Right atrium auricular region (tissue), 2 donors: ENCODE results near the gene ELMO3. TPM values are rescaled to one million over a fixed set of nuclear protein-coding genes. Genes with fewer than 3 reads are reported as not detected.

Experiments used
- DNase-seq: peaks from one replicate; pipeline ENCODE4 v3.0.0-alpha.2; 2019; ENCODE audit warnings: low spot score
- H3K27ac ChIP-seq, 2 donors: fragments of 200-600 bp; sonication (generic); 1 replicate in 1 of 2; 2 replicates in 1 of 2; pipeline ENCODE4 v1.5.1; 2016 to 2019
- H3K27me3 ChIP-seq, 2 donors: fragments of 200-600 bp; sonication (generic); one replicate each; pipeline versions ENCODE4 v1.5.1 to v1.6.0; 2017 to 2019
- H3K36me3 ChIP-seq: fragments of 200-600 bp; sonication (generic); one replicate; pipeline ENCODE4 v1.5.1; 2016
- H3K4me1 ChIP-seq, 2 donors: fragments of 200-600 bp; sonication (generic); one replicate each; pipeline versions ENCODE4 v1.5.1 to v1.6.0; 2017 to 2019
- H3K4me3 ChIP-seq, 2 donors: fragments of 200-600 bp; sonication (generic); 1 replicate in 1 of 2; 2 replicates in 1 of 2; pipeline ENCODE4 v1.5.1; 2017 to 2019; ENCODE audit warnings: mild to moderate bottlenecking in 1 of 2, moderate library complexity in 1 of 2
- H3K9me3 ChIP-seq, 2 donors: fragments of 200-600 bp; sonication (generic); one replicate each; pipeline ENCODE4 v1.5.1; 2019
- total RNA-seq, 2 donors: library from RNA; depleted of rRNA; stranded (reverse); fragments of >200 nt; gene quantifications; one replicate each; pipeline ENCODE4 v1.1.0, GENCODE V29; 2016
- TF ChIP-seq, protein P1 (sequence below), 2 donors: fragments of 200-600 bp; sonication (generic); IDR thresholded peaks; one replicate each; pipeline ENCODE4 v1.5.1; 2019; ENCODE audit warnings: antibody characterized with exemption in 2 of 2

ELMO3 gene
- total RNA-seq, 2 donors from 2014 or later, result 0.37 to 2.2 TPM

DNA sequence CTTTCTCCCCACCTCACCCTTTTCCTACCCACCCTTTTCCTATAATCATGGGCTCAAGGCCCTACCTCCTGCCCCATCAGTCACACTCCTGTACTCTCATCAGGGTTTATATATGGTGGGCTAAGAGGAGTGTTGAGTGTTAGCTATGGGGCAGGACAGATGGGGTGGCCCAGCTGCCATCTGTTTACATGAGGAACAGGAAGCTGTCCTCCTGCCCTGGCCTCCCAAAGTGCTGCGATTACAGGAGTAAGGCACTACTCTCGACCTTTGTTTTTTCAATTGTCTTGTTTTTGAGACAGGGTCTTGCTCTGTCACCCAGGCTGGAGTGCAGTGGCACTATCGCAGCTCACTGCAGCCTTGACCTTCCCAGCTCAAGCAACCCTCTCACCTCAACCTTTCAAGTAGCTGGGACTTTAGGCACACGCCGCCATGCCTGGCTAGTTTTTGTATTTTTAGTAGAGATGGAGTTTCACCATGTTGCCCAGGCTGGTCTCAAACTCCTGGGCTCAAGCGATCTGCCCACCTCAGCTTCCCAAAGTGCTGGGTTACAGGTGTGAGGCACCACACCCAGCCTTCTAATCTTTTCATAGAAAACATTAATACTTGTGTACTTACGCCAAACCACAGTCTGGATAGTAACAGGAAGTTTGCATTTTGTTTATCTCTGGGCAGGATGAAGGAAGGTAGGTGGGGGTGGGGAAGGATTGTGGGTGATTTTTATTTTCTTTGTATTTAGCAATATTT is 40.9 kb upstream of the ELMO3 start:
- no peak overlapping the region for H3K27ac ChIP-seq
- H3K4me3 ChIP-seq, result no peak overlapping the region

DNA sequence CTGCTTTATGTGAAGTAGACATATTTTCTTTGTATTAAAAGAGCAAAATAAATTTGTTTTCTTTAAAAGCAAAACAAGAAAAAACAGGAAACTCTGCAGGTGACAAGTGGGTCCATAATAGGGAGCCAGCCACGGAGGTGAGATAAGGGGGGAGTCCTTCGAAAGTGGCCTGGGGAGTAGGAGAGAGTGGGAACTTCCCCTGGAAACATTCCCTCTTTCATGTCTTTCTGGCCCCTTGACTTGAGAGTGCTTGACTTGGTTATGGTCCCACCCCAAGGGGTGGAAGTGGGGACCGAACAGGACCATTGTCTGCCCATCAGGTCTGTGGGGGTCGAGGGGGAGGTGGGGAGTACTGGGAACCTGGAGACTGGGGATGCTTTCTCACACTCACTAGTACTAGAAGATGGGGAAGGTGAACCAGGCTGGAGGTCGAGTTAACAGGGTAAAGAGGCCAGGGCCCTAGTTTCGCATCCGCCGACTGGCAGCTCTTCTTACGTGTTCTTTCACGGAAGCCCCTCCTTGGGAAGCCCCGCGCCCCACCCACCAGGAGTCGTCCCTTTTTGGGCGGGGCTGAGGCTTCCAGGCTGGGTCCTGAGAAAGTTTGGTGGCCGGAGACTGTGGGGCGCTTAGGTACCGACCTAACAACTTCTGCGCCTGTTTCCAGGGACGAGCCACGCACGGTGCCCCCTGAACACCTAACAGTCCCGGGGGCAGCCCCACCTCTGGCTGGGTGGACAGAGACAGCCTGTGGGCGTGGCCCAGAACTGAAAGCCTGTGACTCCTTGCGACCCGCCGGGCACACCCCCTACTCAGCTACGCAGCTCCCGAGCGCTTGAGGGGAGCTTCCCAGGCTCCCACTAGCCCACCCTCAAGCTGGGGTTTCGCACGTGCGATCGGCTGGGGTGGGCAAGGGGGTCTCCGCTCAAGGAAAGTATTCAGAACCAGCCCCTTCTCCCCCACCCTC is 40.0 kb upstream of the ELMO3 start:
- no peak for DNase-seq
- peaks cover 0 to 53% of the 10 kb centered on the region in 2 donors for H3K4me1 ChIP-seq
- no peaks in the 10 kb centered on the region for H3K9me3 ChIP-seq
- H3K4me3 ChIP-seq, result peak overlapping the region; percentile 86 to 96
- H3K27me3 ChIP-seq, result no peaks in the 10 kb centered on the region
- H3K36me3 ChIP-seq, result no peaks in the 10 kb centered on the region
- H3K27ac ChIP-seq, result peak overlapping the region; percentile 79 to 90
- TF ChIP-seq, protein P1, sequence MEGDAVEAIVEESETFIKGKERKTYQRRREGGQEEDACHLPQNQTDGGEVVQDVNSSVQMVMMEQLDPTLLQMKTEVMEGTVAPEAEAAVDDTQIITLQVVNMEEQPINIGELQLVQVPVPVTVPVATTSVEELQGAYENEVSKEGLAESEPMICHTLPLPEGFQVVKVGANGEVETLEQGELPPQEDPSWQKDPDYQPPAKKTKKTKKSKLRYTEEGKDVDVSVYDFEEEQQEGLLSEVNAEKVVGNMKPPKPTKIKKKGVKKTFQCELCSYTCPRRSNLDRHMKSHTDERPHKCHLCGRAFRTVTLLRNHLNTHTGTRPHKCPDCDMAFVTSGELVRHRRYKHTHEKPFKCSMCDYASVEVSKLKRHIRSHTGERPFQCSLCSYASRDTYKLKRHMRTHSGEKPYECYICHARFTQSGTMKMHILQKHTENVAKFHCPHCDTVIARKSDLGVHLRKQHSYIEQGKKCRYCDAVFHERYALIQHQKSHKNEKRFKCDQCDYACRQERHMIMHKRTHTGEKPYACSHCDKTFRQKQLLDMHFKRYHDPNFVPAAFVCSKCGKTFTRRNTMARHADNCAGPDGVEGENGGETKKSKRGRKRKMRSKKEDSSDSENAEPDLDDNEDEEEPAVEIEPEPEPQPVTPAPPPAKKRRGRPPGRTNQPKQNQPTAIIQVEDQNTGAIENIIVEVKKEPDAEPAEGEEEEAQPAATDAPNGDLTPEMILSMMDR (IDR thresholded peaks at IDR 0.05), result no peak

More for the DNA sequence above, 40.9 kb upstream of the ELMO3 start:
- TF ChIP-seq, protein P1 (IDR thresholded peaks at IDR 0.05), result no peak
- no peak for DNase-seq
- no peaks in the 10 kb centered on the region for H3K9me3 ChIP-seq
- peaks cover 0 to 45% of the 10 kb centered on the region in 2 donors for H3K4me1 ChIP-seq
- H3K27me3 ChIP-seq, result no peaks in the 10 kb centered on the region
- no peaks in the 10 kb centered on the region for H3K36me3 ChIP-seq

DNA sequence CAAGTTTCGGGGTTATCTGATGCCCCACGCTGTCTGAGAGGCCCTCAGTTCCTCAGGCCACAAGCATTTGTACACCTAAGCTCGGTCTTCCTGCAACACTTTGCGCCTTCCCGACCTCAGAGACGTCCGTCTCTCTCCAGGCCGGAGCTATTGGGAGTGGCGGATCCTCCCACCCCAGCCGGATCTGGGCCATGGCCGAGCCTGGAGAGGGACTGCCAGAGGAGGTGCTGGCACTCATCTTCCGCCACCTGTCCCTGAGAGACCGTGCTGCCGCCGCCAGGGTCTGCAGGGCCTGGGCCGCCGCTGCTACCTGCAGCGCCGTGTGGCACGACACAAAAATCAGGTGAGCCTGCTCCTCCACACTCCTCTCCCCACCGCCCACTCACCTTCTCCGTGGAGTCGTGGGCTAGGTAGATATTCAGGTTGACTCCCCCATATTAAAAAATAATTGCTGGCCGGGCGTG is 37.3 kb upstream of the ELMO3 start:
- Histone ChIP-seq H3K4me1 (peaks cover 0 to 62% of the 10 kb centered on the region in 2 donors), H3K4me3 (peak overlapping the region in 1 of 2 donors; percentile 96), H3K36me3 (no peaks in the 10 kb centered on the region), H3K9me3 (no peaks in the 10 kb centered on the region), H3K27me3 (no peaks in the 10 kb centered on the region), H3K27ac (peak overlapping the region; percentile 79 to 90)
- DNase-seq, result no peak
- TF ChIP-seq, protein P1 (IDR thresholded peaks at IDR 0.05), result no peak

DNA sequence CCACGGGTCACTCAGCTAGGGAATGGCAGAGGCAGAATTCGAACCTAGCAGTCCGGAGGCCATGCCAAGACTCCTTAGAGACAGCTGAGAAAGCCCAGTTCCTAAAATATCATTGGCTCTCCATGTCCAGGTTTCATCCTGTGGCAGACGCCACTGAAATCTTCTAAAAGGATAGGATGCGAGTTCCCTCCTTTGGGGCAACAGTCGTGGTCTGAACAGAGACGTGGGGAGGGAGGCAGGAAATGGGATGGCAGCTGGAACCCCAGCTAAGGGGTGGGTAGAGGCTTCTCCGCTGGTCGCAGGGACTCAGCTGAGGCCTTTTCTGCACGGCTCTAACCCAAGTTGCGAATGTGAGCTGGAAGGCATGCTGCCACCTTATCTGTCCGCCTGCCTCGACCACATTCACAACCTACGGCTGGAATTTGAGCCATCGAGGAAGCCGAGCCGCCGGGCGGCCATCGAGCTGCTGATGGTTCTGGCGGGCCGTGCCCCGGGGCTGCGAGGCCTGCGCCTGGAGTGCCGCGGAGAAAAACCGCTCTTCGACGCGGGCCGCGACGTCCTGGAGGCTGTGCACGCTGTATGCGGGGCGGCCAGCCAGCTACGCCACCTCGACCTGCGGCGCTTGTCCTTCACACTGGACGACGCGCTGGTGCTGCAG is 36.3 kb upstream of the ELMO3 start:
- DNase-seq, result no peak
- H3K4me1 ChIP-seq, result peaks cover 0 to 62% of the 10 kb centered on the region in 2 donors
- H3K27me3 ChIP-seq, result no peaks in the 10 kb centered on the region

More for the DNA sequence above, 36.3 kb upstream of the ELMO3 start:
- TF ChIP-seq, protein P1 (IDR thresholded peaks at IDR 0.05), result no peak
- H3K9me3 ChIP-seq, result no peaks in the 10 kb centered on the region
- peak overlapping the region in 1 of 2 donors; percentile 47 for H3K4me3 ChIP-seq
- H3K36me3 ChIP-seq, result no peaks in the 10 kb centered on the region
- peak overlapping the region; percentile 69 to 80 for H3K27ac ChIP-seq
